Measurements from ENCODE around the gene RAVER2. TPM values are rescaled to one million over a fixed set of nuclear protein-coding genes. Genes with fewer than 3 reads are reported as not detected.

Gene RAVER2
- total RNA-seq, 1 donor from 2014 or later = 6.1 TPM

- no peak for ATAC-seq
These were observed 103.9 kb downstream of the RAVER2 start for GRCh38 chr1:64848803-64849202.

- no peak for ATAC-seq
These were observed 105.1 kb downstream of the RAVER2 start for GRCh38 chr1:64849942-64850341.

DNA sequence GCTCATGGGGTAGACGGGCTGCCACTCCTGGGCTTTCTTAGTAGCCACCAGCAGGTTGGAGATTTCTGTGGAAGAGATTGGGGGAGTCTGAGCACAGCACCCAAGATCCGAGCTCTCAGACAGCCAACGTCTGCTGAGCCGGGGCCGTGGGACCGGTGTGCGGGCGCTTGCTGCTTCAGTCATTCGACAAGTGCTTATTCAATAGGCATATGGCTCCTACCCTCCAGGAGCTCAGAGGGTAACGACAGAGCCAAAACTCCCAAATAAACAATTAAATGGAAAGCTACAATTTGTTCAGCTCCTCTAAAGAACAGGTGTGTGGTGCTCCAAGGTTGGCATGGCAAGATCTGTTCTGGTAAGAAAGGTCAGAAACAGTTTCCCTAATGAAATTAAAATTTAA lies 106.0 kb downstream of the RAVER2 start:
- no peak for ATAC-seq

GRCh38 chr1:64851664-64852063 lies 106.8 kb downstream of the RAVER2 start:
- ATAC-seq = no peak

DNA sequence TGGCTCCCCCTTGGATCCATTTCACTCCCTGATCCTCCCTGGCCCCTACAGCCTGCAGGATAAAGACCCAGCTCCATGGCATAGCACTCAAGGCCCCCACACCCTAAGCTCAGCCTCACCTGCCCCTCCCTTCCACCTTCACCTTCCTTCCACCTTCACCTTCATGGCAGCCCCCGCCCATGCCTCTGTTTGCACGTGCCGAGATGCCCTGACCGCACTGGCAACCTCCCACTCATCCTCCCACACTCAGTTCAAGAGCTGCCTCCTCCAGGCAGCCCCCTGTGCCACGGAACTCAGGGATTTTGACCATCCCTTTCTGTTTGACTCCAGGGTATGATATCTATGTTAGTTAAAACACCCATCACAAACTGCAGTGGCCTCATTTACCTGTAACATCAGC lies 109.8 kb downstream of the RAVER2 start:
- ATAC-seq = no peak

- ATAC-seq = no peak
These were observed 110.7 kb downstream of the RAVER2 start for GRCh38 chr1:64855557-64855956.

GRCh38 chr1:64856553-64856952 lies 111.7 kb downstream of the RAVER2 start:
- ATAC-seq = peak; percentile 67

- peak; percentile 29 for ATAC-seq
These were observed 112.5 kb downstream of the RAVER2 start for GRCh38 chr1:64857347-64857746.

DNA sequence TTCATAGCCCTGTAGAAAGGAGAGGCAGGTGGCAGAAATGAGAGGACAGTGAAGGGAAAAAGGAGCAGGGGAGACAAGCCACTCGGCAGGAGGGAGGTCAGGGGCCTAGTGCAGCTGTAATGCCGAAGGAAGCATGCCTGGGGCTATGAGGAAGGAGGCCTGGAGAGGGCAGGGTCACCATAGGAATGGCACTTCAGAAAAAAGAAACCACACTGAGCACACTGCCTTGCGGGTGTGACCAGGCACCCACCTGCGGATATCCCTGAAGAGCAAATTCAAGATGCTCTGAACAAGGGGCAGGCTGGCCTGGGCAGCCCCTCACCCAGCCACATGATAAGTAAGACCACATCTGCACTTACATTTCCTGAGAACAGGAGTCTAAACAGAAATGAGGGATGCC lies 116.7 kb downstream of the RAVER2 start:
- ATAC-seq = no peak

DNA sequence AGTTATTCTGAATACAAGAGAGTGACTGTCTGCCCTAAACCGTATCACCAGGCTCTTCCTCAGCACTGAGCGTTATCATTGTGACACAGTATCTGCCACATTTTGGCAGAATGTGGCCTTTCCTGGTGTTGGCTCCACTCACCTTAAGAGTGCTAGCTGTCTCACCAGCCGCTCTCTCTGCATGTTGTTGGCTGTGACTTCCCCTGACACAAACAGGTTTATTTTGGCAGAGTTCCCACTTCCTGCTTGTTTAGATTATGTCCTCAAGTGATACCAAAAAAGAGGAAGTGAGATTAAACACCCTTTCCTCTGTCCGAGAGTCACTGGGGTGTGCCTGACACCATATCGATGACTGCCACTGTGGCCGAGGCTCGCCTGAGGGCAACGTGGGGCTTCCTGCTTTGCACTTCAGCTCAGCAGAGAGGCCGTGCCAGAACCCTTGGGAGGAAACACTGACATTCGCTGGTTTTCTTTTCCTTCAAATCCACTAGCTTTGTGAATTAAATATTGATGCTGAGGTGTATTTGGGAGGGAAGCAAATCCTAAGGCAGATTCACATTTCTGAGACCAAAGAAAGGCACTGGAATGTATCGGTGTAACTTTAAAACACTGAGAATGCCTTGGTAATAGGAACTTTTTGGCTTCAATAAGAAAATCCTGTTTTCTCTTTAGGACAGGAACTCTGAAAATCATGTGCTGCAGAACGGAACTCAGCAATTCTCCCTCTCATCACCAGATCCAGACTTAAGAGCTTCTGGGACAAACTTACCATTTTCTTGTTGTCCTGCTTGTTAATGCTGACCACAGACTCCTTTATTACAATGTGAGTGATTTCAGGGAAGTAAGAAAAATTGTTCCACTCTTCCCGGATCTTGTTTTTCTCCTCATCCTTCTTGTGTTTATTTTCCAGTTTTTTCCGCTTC lies 119.4 kb downstream of the RAVER2 start:
- peak; percentile 95 for ATAC-seq

DNA sequence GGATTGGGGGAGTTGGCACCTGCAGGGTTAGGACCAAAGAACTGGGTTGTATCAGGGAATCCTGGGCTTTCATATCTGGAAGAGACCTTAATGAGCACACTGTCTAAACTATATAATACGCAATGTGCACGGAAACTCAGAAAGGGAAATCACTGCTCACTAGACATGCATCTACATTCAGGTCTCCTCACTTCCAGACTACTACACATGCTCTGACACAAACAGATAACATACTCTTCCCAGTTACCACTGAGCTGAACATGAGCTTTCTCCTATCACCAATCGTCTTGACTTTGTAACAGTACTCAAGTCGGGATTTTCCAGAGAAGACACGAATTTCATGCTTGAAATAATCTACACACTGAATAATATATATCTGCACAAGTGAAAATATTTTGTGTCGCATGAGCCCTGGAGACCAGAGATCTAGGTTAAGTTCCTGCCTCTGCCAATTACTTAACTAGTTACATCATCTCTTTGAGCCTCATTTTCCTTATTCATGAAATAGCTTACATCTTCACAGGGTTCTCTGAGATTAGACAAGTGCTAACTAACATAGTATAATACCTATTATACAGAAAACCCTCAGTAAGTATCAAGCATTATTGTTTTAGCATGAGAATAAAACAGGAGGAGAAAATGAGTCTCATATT lies 120.4 kb downstream of the RAVER2 start:
- ATAC-seq = no peak

DNA sequence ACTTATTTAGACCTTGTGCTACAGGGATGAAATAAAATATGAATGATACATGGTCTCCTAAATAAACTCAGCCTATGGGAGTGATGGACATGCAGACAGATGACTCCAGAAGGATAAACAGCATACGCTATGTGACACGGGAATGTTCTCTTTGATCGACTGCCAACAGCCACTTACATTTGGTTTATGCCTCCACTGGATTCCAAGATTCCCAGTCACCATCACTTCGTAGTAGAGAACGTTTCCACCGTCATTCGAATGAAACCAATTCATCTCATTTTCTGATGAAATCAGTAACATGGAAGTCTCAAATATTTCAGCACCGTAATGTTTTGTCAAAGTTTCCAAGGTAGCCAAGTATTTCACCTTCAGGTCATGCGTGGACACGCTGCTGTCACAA lies 121.8 kb downstream of the RAVER2 start:
- ATAC-seq = no peak

- ATAC-seq = no peak
These were observed 122.4 kb downstream of the RAVER2 start for GRCh38 chr1:64867266-64867665.

- no peak for ATAC-seq
These were observed 126.4 kb downstream of the RAVER2 start for GRCh38 chr1:64871256-64871655.

DNA sequence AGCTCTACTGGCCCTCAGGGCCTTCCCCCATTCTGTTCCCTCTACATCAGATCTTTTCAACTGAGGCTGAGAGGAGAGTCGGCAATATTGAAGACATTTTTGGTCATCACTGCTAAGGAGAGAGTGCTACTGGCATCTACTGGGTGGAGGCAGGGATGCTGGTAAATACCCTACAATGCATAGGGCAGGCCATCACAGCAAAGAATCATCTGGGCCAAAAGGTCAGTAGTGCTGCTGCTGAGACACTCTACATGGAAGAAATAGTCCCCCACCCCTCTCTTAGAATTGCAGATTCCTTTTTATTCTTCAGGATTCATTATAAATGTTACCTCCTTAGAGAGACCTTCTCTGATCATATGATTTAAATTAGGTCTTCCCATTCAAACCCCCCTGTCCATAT lies 127.2 kb downstream of the RAVER2 start:
- no peak for ATAC-seq

- ATAC-seq = no peak
These were observed 128.7 kb downstream of the RAVER2 start for GRCh38 chr1:64873576-64873975.

- no peak for ATAC-seq
These were observed 129.8 kb downstream of the RAVER2 start for GRCh38 chr1:64874666-64875065.

DNA sequence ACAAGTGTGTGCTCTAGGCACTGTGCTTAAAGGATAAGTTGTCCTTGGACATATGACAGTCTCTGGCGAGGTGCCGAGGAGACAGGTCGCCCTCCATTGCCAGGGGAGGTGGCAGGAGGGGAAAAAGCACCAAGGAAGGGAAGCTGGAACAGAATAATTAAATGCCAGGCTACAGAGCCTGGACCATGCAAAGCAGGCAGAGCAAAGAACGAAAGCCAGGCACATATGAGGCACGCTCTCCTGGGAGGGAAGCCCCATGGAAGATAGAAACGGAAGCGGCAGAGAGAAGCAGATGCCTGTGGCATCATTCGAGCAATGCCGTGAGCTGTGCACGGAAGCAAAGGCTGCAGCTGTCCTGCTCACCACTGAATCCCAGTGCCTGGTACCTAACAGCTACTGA lies 130.2 kb downstream of the RAVER2 start:
- ATAC-seq = no peak

- no peak for ATAC-seq
These were observed 130.7 kb downstream of the RAVER2 start for GRCh38 chr1:64875606-64876005.

GRCh38 chr1:64877151-64877550 lies 132.3 kb downstream of the RAVER2 start:
- no peak for ATAC-seq

GRCh38 chr1:64877598-64877997 lies 132.7 kb downstream of the RAVER2 start:
- ATAC-seq = no peak

DNA sequence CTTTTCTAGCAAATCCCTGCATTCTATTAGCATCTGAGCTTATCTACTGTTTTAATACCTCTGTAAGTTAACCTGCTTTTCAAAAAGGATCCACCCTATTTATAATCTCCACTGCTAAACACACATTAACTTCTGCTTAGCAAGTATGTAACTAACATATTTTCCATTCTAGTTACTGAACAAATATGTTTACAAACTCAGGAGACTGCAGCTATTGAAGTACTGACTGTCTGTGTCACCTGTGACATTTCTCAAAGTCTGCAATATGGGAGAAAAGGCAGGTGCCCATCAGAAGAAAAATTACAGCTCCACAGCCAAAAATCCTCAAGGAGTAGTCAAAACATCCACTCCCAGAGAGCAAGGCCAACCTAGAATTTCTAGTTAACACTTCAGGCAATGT lies 133.2 kb downstream of the RAVER2 start:
- no peak for ATAC-seq

- ATAC-seq = no peak
These were observed 134.2 kb downstream of the RAVER2 start for GRCh38 chr1:64878931-64879611.

- ATAC-seq = no peak
These were observed 135.6 kb downstream of the RAVER2 start for GRCh38 chr1:64880449-64880848.
